Stomach (tissue), 4 donors: ENCODE results near the gene STAG3.

ENCODE experiments used
- CTCF ChIP-seq, 7 experiments: fragments of 450-650 bp in 4 of 7; fragments of 200-600 bp in 3 of 7; sonication (generic) in 3 of 7; IDR thresholded peaks; one replicate each; pipeline ENCODE4 v1.5.1; 2016 to 2019; ENCODE audit warnings: antibody characterized with exemption in 7 of 7, control low read depth in 2 of 7, mild to moderate bottlenecking in 1 of 7
- EP300 ChIP-seq: sonication (generic); formaldehyde crosslinking; IDR thresholded peaks from one replicate; pipeline ENCODE4 v1.6.1; 2017; ENCODE audit warnings: antibody characterized with exemption
- POLR2A ChIP-seq, 4 donors: fragments of 450-650 bp; IDR thresholded peaks; one replicate each; pipeline ENCODE4 v1.6.1; 2016; ENCODE audit warnings: antibody characterized with exemption in 4 of 4, control low read depth in 2 of 4, mild to moderate bottlenecking in 1 of 4, moderate library complexity in 1 of 4

- TF ChIP-seq POLR2A (IDR thresholded peaks at IDR 0.05) (no peak), EP300 (no peak), CTCF (IDR thresholded peaks at IDR 0.05) (no peak)
Observed at GRCh38 chr7:100171087-100171681, 6.5 kb upstream of the STAG3 start.
